Measurements from ENCODE around the gene IL33. TPM values are rescaled to one million over a fixed set of nuclear protein-coding genes. Genes with fewer than 3 reads are reported as not detected.

IL33 gene
- total RNA-seq, 4 donors from 2014 or later = 10.6 to 17.5 (median 15.8) TPM

GRCh38 chr9:6301858-6302257 lies 86.3 kb downstream of the IL33 start:
- no peak for TF ChIP-seq CTCF (IDR thresholded peaks at IDR 0.05; ENCODE audit: low read depth)

GRCh38 chr9:6302417-6302816 lies 86.8 kb downstream of the IL33 start:
- TF ChIP-seq CTCF (IDR thresholded peaks at IDR 0.05; ENCODE audit: low read depth) = no peak

GRCh38 chr9:6304232-6304631 lies 88.6 kb downstream of the IL33 start:
- TF ChIP-seq CTCF (IDR thresholded peaks at IDR 0.05; ENCODE audit: low read depth) = no peak

- TF ChIP-seq CTCF (IDR thresholded peaks at IDR 0.05; ENCODE audit: low read depth) = no peak
These were observed 90.5 kb downstream of the IL33 start for GRCh38 chr9:6305954-6306563.

Other genes starting within 250 kb of the IL33 start
- 10 to 100 TPM; 10.4 to 24.3 (median 14.8) TPM for gene RANBP6, start 200.2 kb upstream of the IL33 start, total RNA-seq
- not detected for gene TPD52L3, start 112.6 kb downstream of the IL33 start, total RNA-seq
- 10 to 100 TPM; 44.3 to 56.6 (median 48.9) TPM for gene UHRF2, start 197.4 kb downstream of the IL33 start, total RNA-seq